Lower leg skin (tissue), 3 donors: ENCODE data around the gene SDK2.

Source experiments
- CTCF ChIP-seq, 3 donors: fragments of 450-650 bp; IDR thresholded peaks; one replicate each; pipeline ENCODE4 v1.5.1; 2016; ENCODE audit warnings: antibody characterized with exemption in 3 of 3, mild to moderate bottlenecking in 3 of 3, moderate library complexity in 2 of 3
- POLR2A ChIP-seq, 2 donors: fragments of 450-650 bp; IDR thresholded peaks; one replicate each; pipeline ENCODE4 v1.6.1; 2016 to 2017; ENCODE audit warnings: antibody characterized with exemption in 2 of 2, mild to moderate bottlenecking in 1 of 2, moderate library complexity in 1 of 2

- TF ChIP-seq CTCF (IDR thresholded peaks at IDR 0.05) (no peak), POLR2A (IDR thresholded peaks at IDR 0.05) (no peak)
These were observed 280.1 kb downstream of the SDK2 start for GRCh38 chr17:73364155-73364522.
